C4-2B (cell line): ENCODE results near the gene ZC3H7A.

Experiments used
- H3K27ac ChIP-seq: fragments of 450-650 bp; 2 replicates; pipeline ENCODE4 v1.5.1; 2017
- ZFX ChIP-seq: fragments of 450-650 bp; IDR thresholded peaks from 2 replicates; pipeline ENCODE4 v1.6.1; 2017
- TF ChIP-seq, protein P1 (sequence below): fragments of 450-650 bp; conservative IDR thresholded peaks from 2 replicates; pipeline ENCODE4 v1.5.1; 2017; ENCODE audit warnings: mild to moderate bottlenecking

ZC3H7A gene

GRCh38 chr16:11706180-11706742 lies 90.8 kb downstream of the ZC3H7A start:
- TF ChIP-seq, protein P1, sequence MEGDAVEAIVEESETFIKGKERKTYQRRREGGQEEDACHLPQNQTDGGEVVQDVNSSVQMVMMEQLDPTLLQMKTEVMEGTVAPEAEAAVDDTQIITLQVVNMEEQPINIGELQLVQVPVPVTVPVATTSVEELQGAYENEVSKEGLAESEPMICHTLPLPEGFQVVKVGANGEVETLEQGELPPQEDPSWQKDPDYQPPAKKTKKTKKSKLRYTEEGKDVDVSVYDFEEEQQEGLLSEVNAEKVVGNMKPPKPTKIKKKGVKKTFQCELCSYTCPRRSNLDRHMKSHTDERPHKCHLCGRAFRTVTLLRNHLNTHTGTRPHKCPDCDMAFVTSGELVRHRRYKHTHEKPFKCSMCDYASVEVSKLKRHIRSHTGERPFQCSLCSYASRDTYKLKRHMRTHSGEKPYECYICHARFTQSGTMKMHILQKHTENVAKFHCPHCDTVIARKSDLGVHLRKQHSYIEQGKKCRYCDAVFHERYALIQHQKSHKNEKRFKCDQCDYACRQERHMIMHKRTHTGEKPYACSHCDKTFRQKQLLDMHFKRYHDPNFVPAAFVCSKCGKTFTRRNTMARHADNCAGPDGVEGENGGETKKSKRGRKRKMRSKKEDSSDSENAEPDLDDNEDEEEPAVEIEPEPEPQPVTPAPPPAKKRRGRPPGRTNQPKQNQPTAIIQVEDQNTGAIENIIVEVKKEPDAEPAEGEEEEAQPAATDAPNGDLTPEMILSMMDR = no peak
- no peak for TF ChIP-seq ZFX
- H3K27ac ChIP-seq = peak overlapping the region; percentile 47

GRCh38 chr16:11705311-11706025 lies 91.6 kb downstream of the ZC3H7A start:
- TF ChIP-seq ZFX = no peak
- TF ChIP-seq, protein P1 = no peak
- no peak overlapping the region for H3K27ac ChIP-seq
